Heart right ventricle (tissue), 16 donors: ENCODE results near the gene TMTC2. TPM values are rescaled to one million over a fixed set of nuclear protein-coding genes. Genes with fewer than 3 reads are reported as not detected.
A peak's percentile ranks its signal among the peaks of the same experiment; 100 is the strongest.

Source experiments
- ATAC-seq, 8 donors: fragments of 200-7000 bp; cut with Tn5 transposase; one replicate each; pipeline ENCODE4 v1.9.1; 2020; ENCODE audit warnings: mild to moderate bottlenecking in 8 of 8, moderate library complexity in 8 of 8, moderate number of reproducible peaks in 1 of 8
- DNase-seq, 2 donors: peaks; one replicate each; pipeline ENCODE4 v3.0.0-alpha.2; 2020
- H3K27ac ChIP-seq, 10 donors: fragments of 200-600 bp; sonication (generic) in 2 of 10; one replicate each; pipeline versions ENCODE4 v1.5.0 to v1.8.0; 2020 to 2022; ENCODE audit warnings: mild to moderate bottlenecking in 3 of 10
- H3K27me3 ChIP-seq, 7 donors: fragments of 200-600 bp; one replicate each; pipeline ENCODE4 v1.8.0; 2021 to 2022; ENCODE audit warnings: mild to moderate bottlenecking in 2 of 7
- H3K36me3 ChIP-seq, 9 donors: fragments of 200-600 bp; sonication (generic) in 1 of 9; one replicate each; pipeline versions ENCODE4 v1.5.0 to v1.8.0; 2020 to 2022; ENCODE audit warnings: mild to moderate bottlenecking in 2 of 9
- H3K4me1 ChIP-seq, 9 donors: fragments of 200-600 bp; sonication (generic) in 1 of 9; one replicate each; pipeline versions ENCODE4 v1.5.0 to v1.8.0; 2020 to 2022; ENCODE audit warnings: mild to moderate bottlenecking in 4 of 9
- H3K4me3 ChIP-seq, 10 donors: fragments of 200-600 bp; sonication (generic) in 2 of 10; one replicate each; pipeline versions ENCODE4 v1.5.0 to v1.8.0; 2020 to 2022; ENCODE audit warnings: mild to moderate bottlenecking in 7 of 10, moderate library complexity in 2 of 10
- H3K9me3 ChIP-seq, 11 donors: fragments of 200-600 bp in 10 of 11; sonication (generic) in 2 of 11; one replicate each; pipeline versions ENCODE4 v1.5.0 to v1.8.0; 2013 to 2022; ENCODE audit warnings: mild to moderate bottlenecking in 2 of 11, control low read depth in 1 of 11, moderate library complexity in 1 of 11
- WGBS, 2 donors: extraction: QIAGEN DNeasy Blood & Tissue Kit; methylation state at CpG; one replicate each; pipeline ENCODE4 v1.1.7; 2013; ENCODE audit warnings: inconsistent platforms in 1 of 2; 5-methylcytosine and 5-hydroxymethylcytosine counted together
- intact Hi-C, 10 donors: fragments of 100-400 bp; cut with DNase I; formaldehyde crosslinking; loops; one replicate each; pipeline versions ENCODE4 v1.11.1 to v1.14.2; 2022
- polyA plus RNA-seq, 2 donors: library from polyadenylated mRNA; stranded (reverse); fragments of 200-250 nt; gene quantifications; one replicate each; pipeline ENCODE4 v1.2.3, GENCODE V29; 2013
- total RNA-seq, 10 donors: library from RNA; stranded (reverse); fragmentation: NEBNext Ultra II Directional in 3 of 10; extraction: Animal tissue kit (Norgen Biotek cat#: 25700) in 3 of 10; gene quantifications; one replicate each; pipeline versions ENCODE4 v1.2.1 to v1.2.4, GENCODE V29; 2021 to 2023
- TF ChIP-seq, protein P1 (sequence below), 9 donors: fragments of 200-600 bp; sonication (generic) in 2 of 9; IDR thresholded peaks; one replicate each; pipeline versions ENCODE4 v1.5.0 to v1.8.0; 2021 to 2022; ENCODE audit warnings: antibody characterized with exemption in 9 of 9, mild to moderate bottlenecking in 5 of 9, moderate library complexity in 1 of 9
- donor health status: Arrhythmogenic right ventricular cardiomyopathy.
- donor health status: ischemic (EF 13 %, LVEDD 7.1; RV severe dilation, severe dysfunction).
- donor health status: healthy with polysubstance abuse.
- donor health status: DM: no; HTN: yes; CAD: no.
- donor health status: DM: no; HTN: no; CAD: no.
- donor health status: ischemic (EF 25% LVEDD 6.9; RV normal size, moderate dysfunction).
- donor health status: ischemic (EF 25% LVEDD 5.7; RV mildly dilated, moderate dysfunction).
- donor health status: healthy.
- donor health status: DM: yes; HTN: yes; CAD: no.
- donor health status: Ischemic cardiomyopathy.
- donor health status: ischemic (EF 35%, LVEDD 5.7; RV mildly dilated, moderate dysfunction).
- donor health status: nonischemic (EF 11% LVEDD 7.7; RV severe dilation, severe dysfunction).
- donor health status: DM: yes; HTN: yes; CAD: no.
- donor health status: PGD.
- donor health status: ischemic (EF 29% LVEDD 5.4; RV normal size, mild dysfunction).
- donor health status: nonischemic (EF 23%, LVEDD 6.1; RV moderate dilation, normal function).

Gene TMTC2
- total and polyA plus RNA-seq, 12 donors: 1.6 to 4.4 (median 2.6) TPM

- intact Hi-C loops: no loop called here
- DNase-seq (no peak), ATAC-seq (peak in 2 of 8 donors; percentile 44 to 77)
- peaks cover 0 to 3% (median 0%) of the 10 kb centered on the region in 11 donors for H3K9me3 ChIP-seq
- H3K4me3 ChIP-seq: no peak overlapping the region
- no peaks in the 10 kb centered on the region for H3K4me1 ChIP-seq
- no peaks in the 10 kb centered on the region for H3K36me3 ChIP-seq
- TF ChIP-seq, protein P1, sequence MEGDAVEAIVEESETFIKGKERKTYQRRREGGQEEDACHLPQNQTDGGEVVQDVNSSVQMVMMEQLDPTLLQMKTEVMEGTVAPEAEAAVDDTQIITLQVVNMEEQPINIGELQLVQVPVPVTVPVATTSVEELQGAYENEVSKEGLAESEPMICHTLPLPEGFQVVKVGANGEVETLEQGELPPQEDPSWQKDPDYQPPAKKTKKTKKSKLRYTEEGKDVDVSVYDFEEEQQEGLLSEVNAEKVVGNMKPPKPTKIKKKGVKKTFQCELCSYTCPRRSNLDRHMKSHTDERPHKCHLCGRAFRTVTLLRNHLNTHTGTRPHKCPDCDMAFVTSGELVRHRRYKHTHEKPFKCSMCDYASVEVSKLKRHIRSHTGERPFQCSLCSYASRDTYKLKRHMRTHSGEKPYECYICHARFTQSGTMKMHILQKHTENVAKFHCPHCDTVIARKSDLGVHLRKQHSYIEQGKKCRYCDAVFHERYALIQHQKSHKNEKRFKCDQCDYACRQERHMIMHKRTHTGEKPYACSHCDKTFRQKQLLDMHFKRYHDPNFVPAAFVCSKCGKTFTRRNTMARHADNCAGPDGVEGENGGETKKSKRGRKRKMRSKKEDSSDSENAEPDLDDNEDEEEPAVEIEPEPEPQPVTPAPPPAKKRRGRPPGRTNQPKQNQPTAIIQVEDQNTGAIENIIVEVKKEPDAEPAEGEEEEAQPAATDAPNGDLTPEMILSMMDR (IDR thresholded peaks at IDR 0.05): no peak
- H3K27me3 ChIP-seq: no peaks in the 10 kb centered on the region
- no peak overlapping the region for H3K27ac ChIP-seq
- 62 to 78% methylated on average over 3 of the region's 3 CpGs for WGBS, 2 donors
Observed at GRCh38 chr12:82714427-82714826, 27.7 kb downstream of the TMTC2 start.

- Histone ChIP-seq H3K4me3 (no peak overlapping the region), H3K36me3 (no peaks in the 10 kb centered on the region), H3K27ac (no peak overlapping the region), H3K4me1 (no peaks in the 10 kb centered on the region), H3K27me3 (no peaks in the 10 kb centered on the region), H3K9me3 (no peaks in the 10 kb centered on the region)
- TF ChIP-seq, protein P1 (IDR thresholded peaks at IDR 0.05): no peak
- intact Hi-C loops: no loop called here
- ATAC-seq (no peak), DNase-seq (no peak)
- WGBS, 2 donors: 72 to 75% methylated on average over 1 of the region's 1 CpG
Observed at GRCh38 chr12:82721726-82722125, 35.0 kb downstream of the TMTC2 start.

DNA sequence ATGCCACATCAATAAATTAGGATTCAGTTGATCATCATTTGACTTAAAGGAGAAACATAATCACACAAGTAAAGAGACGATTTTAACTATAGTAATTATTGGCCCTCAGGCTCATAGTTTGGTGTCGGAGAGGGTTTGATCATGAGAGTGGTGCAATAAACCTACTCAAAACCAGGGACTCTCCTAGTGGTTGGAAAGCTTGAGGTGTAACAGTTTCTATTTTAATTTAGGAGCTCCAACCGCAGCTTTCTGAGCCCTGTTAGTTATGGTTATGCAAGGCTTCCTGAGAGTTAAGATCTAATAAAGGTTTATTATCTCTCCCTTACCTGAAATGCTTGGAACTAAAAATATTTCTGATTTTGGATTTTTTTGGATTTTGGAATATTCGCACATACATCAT is 36.4 kb downstream of the TMTC2 start:
- TF ChIP-seq, protein P1 (IDR thresholded peaks at IDR 0.05): no peak
- intact Hi-C loops: no loop called here
- H3K4me1 ChIP-seq: no peaks in the 10 kb centered on the region
- no peak for DNase-seq
- no peak overlapping the region for H3K27ac ChIP-seq
- H3K4me3 ChIP-seq: no peak overlapping the region
- H3K9me3 ChIP-seq: no peaks in the 10 kb centered on the region
- no peaks in the 10 kb centered on the region for H3K27me3 ChIP-seq
- ATAC-seq: no peak
- 98% methylated on average over 4 of the region's 4 CpGs for whole genome bisulfite sequencing, 2 donors
- H3K36me3 ChIP-seq: no peaks in the 10 kb centered on the region

GRCh38 chr12:82723891-82724290 is 37.2 kb downstream of the TMTC2 start:
- Histone ChIP-seq H3K27ac (no peak overlapping the region), H3K4me1 (no peaks in the 10 kb centered on the region), H3K4me3 (no peak overlapping the region), H3K9me3 (no peaks in the 10 kb centered on the region), H3K36me3 (peaks cover 0 to 6% (median 0%) of the 10 kb centered on the region in 9 donors), H3K27me3 (no peaks in the 10 kb centered on the region)
- TF ChIP-seq, protein P1 (IDR thresholded peaks at IDR 0.05): no peak
- DNase-seq: no peak
- WGBS, 2 donors: 85 to 87% methylated on average over 2 of the region's 2 CpGs
- no peak for ATAC-seq
- intact Hi-C loops: no loop called here
